Psoas muscle (tissue), 8 donors: ENCODE measurements around the gene FBLN1. TPM values are rescaled to one million over a fixed set of nuclear protein-coding genes. Genes with fewer than 3 reads are reported as not detected.

Experiments used
- ATAC-seq, 4 donors: fragments of 200-7000 bp; cut with Tn5 transposase; one replicate each; pipeline ENCODE4 v1.9.1; 2020; ENCODE audit warnings: moderate library complexity in 3 of 4, mild to moderate bottlenecking in 2 of 4
- DNase-seq, 2 donors: peaks; one replicate each; pipeline ENCODE4 v3.0.0-alpha.2; 2020
- H3K27ac ChIP-seq: fragments of 200-600 bp; one replicate; pipeline ENCODE4 v1.8.0; 2022
- H3K27me3 ChIP-seq, 3 donors: fragments of 200-600 bp in 1 of 3; one replicate each; pipeline versions ENCODE4 v1.6.1 to v1.8.0; 2013 to 2022; ENCODE audit warnings: low read length in 2 of 3, mild to moderate bottlenecking in 2 of 3, moderate library complexity in 1 of 3; ENCODE audit not compliant: insufficient read depth in 3 of 3
- H3K36me3 ChIP-seq, 2 donors: fragments of 200-600 bp in 1 of 2; one replicate each; pipeline versions ENCODE4 v1.6.1 to v1.8.0; 2013 to 2022; ENCODE audit warnings: low read depth in 1 of 2, mild to moderate bottlenecking in 1 of 2, moderate library complexity in 1 of 2; ENCODE audit not compliant: insufficient read depth in 1 of 2
- H3K4me1 ChIP-seq: fragments of 200-600 bp; one replicate; pipeline ENCODE4 v1.8.0; 2022
- H3K4me3 ChIP-seq: fragments of 200-600 bp; one replicate; pipeline ENCODE4 v1.8.0; 2022; ENCODE audit warnings: mild to moderate bottlenecking
- H3K9me3 ChIP-seq: fragments of 200-600 bp; one replicate; pipeline ENCODE4 v1.8.0; 2022
- WGBS, 3 donors: extraction: QIAGEN DNeasy Blood & Tissue Kit; methylation state at CpG; one replicate each; pipeline versions ENCODE4 v1.1.6 to v1.1.7; 2013; 5-methylcytosine and 5-hydroxymethylcytosine counted together
- intact Hi-C, 2 donors: fragments of 100-400 bp; cut with DNase I; formaldehyde crosslinking; loops; one replicate each; pipeline versions ENCODE4 v1.11.0 to v1.14.2; 2022
- polyA plus RNA-seq, 3 donors: library from polyadenylated mRNA; stranded (reverse); fragments of 200-250 nt; gene quantifications; one replicate each; pipeline ENCODE4 v1.2.3, GENCODE V29; 2013
- total RNA-seq, 4 donors: library from RNA; stranded (reverse); fragmentation: NEBNext Ultra II Directional in 2 of 4; extraction: Animal tissue kit (Norgen Biotek cat#: 25700) in 2 of 4; gene quantifications; one replicate each; pipeline versions ENCODE4 v1.2.1 to v1.2.4, GENCODE V29; 2021 to 2023
- TF ChIP-seq, protein P1 (sequence below): fragments of 200-600 bp; IDR thresholded peaks from one replicate; pipeline ENCODE4 v1.8.0; 2022; ENCODE audit warnings: antibody characterized with exemption
- donor health status: healthy with polysubstance abuse.
- donor health status: DM: no; HTN: no; CAD: no; lungs with moderate emphysema.
- donor health status: Bipolar disorder and iron deficiency.
- donor health status: healthy.
- donor health status: DM: yes; HTN: yes; CAD: no.
- donor health status: DM: no; HTN: no; CAD: no.
- donor health status: DM: no; HTN: no; CAD: no.
- donor health status: DM: yes; HTN: yes; CAD: no.

The FBLN1 gene
- total and polyA plus RNA-seq, 7 donors: 10.5 to 95.7 (median 19.3) TPM

DNA sequence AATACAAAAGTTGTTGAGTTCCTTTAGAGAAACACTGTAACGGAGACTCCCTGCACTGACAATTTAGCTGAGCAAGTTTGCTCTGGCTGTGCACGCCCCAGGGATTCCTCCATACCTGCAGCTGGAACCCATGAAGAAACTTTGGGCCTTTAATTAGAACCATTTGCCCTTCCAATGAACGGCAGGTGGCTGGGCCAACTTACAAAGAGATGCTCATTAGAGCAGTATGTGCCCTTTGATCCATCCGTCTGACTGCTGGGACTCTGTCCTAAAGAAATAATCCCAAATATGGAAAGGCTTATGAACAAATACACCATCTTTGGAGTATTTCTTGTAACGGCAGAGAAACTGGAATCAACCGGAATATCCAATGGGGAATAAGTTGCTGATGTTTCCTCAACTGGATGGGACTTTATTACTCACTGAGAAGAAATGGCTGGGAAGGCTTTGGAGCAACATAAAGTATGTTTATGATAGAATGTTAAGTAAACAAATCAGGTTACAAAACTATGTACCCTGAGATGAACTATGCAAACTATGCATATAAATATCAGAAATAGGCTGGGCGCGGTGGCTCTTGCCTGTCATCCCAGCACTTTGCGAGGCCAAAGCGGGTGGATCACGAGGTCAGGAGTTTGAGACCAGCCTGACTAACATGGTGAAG is 24.4 kb upstream of the FBLN1 start:
- no peaks in the 10 kb centered on the region for H3K36me3 ChIP-seq
- no peak overlapping the region for H3K27ac ChIP-seq
- ATAC-seq (no peak), DNase-seq (no peak)
- TF ChIP-seq, protein P1, sequence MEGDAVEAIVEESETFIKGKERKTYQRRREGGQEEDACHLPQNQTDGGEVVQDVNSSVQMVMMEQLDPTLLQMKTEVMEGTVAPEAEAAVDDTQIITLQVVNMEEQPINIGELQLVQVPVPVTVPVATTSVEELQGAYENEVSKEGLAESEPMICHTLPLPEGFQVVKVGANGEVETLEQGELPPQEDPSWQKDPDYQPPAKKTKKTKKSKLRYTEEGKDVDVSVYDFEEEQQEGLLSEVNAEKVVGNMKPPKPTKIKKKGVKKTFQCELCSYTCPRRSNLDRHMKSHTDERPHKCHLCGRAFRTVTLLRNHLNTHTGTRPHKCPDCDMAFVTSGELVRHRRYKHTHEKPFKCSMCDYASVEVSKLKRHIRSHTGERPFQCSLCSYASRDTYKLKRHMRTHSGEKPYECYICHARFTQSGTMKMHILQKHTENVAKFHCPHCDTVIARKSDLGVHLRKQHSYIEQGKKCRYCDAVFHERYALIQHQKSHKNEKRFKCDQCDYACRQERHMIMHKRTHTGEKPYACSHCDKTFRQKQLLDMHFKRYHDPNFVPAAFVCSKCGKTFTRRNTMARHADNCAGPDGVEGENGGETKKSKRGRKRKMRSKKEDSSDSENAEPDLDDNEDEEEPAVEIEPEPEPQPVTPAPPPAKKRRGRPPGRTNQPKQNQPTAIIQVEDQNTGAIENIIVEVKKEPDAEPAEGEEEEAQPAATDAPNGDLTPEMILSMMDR: no peak
- no peak overlapping the region for H3K4me3 ChIP-seq
- peaks cover 0 to 5% (median 0%) of the 10 kb centered on the region in 3 donors for H3K27me3 ChIP-seq
- H3K9me3 ChIP-seq: no peaks in the 10 kb centered on the region
- 78 to 81% (median 80%) methylated on average over 11 of the region's 11 CpGs for WGBS, 3 donors
- H3K4me1 ChIP-seq: no peaks in the 10 kb centered on the region
- intact Hi-C loops: no loop called here

DNA sequence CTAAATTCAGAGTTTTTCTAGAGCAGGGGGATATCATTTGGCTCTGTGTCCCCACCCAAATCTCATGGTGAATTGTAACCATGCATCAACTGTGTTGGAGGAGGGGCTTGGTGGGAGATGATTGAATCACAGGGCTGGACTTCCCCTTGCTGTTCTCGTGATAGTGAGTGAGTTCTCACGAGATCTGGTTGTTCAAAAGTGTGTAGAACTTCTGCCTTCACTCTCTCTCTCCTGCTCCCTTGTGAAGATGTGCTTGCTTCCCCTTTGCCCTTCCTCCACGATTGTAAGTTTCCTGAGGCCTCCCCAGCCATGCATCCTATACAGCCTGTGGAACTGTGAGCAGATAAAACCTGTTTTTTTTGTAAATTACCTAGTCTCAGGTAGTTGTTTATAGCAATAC is 22.0 kb upstream of the FBLN1 start:
- Histone ChIP-seq H3K27me3 (peaks cover 0 to 5% (median 0%) of the 10 kb centered on the region in 3 donors), H3K4me1 (no peaks in the 10 kb centered on the region), H3K27ac (no peak overlapping the region), H3K4me3 (no peak overlapping the region), H3K36me3 (no peaks in the 10 kb centered on the region), H3K9me3 (no peaks in the 10 kb centered on the region)
- no peak for DNase-seq
- no peak for ATAC-seq
- 77 to 84% (median 80%) methylated on average over 3 of the region's 3 CpGs for WGBS, 3 donors
- TF ChIP-seq, protein P1: no peak
- intact Hi-C loops: no loop called here

DNA sequence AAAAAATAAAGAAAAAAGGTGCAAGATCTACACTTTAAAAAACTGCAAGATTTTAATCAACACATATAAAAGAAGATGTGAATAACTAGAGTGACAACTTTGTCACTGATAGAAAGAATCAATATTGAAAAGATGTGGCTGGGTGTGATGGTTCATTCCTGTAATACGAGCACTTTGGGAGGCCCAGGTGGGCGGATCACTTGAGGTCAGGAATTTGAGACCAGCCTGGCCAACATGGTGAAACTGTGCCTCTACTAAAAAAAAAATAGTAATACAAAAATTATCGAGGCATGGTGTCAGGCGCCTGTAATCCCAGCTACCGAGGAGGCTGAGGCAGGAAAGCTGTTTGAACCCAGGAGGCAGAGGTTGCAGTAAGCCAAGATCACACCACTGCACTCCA is 21.0 kb upstream of the FBLN1 start:
- WGBS, 3 donors: 52 to 70% (median 64%) methylated on average over 5 of the region's 5 CpGs
- Histone ChIP-seq H3K27me3 (no peaks in the 10 kb centered on the region), H3K4me1 (no peaks in the 10 kb centered on the region), H3K36me3 (no peaks in the 10 kb centered on the region), H3K9me3 (no peaks in the 10 kb centered on the region), H3K4me3 (no peak overlapping the region), H3K27ac (no peak overlapping the region)
- ATAC-seq (no peak), DNase-seq (no peak)
- TF ChIP-seq, protein P1: no peak
- intact Hi-C loops: no loop called here

DNA sequence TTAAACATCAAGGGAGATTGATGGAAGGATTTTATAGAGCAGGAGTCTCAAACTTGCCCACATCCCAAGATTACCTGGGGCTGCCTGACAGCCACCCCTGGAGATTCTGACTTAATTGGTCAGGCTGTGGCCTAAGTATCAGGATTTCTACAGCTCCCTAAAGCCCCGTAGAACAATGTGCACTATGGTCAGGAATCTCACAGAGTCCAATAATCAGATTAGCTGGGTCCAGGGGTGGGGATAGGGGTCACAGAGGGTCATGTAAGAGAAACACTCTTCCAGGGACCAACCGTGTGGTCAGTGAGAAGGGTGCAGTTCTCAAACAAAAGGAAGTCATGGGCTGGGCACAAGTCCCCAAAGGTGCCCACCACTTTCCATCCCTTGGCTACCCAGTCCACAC is 20.5 kb upstream of the FBLN1 start:
- WGBS, 3 donors: 52 to 69% (median 64%) methylated on average over 2 of the region's 2 CpGs

More for the DNA sequence above, 20.5 kb upstream of the FBLN1 start:
- H3K27ac ChIP-seq: no peak overlapping the region
- no peaks in the 10 kb centered on the region for H3K4me1 ChIP-seq
- no peaks in the 10 kb centered on the region for H3K36me3 ChIP-seq
- no peaks in the 10 kb centered on the region for H3K9me3 ChIP-seq
- ATAC-seq: no peak
- intact Hi-C loops: no loop called here
- no peaks in the 10 kb centered on the region for H3K27me3 ChIP-seq
- DNase-seq: no peak
- TF ChIP-seq, protein P1: no peak
- no peak overlapping the region for H3K4me3 ChIP-seq
